Thoracic aorta (tissue), 2 donors: ENCODE data around the gene FADD. TPM values are rescaled to one million over a fixed set of nuclear protein-coding genes. Genes with fewer than 3 reads are reported as not detected.

Experiments used
- ATAC-seq: fragments of 150-250 bp; one replicate; pipeline ENCODE4 v1.8.0; 2017; ENCODE audit warnings: low read depth; ENCODE audit not compliant: insufficient number of reproducible peaks, low FRiP score
- DNase-seq: peaks from one replicate; pipeline ENCODE4 v3.0.0-alpha.2; 2020; ENCODE audit warnings: low spot score
- H3K27ac ChIP-seq, 2 donors: fragments of 200-600 bp; sonication (generic); 1 replicate in 1 of 2; 2 replicates in 1 of 2; pipeline ENCODE4 v1.5.1; 2016; ENCODE audit warnings: mild to moderate bottlenecking in 2 of 2, moderate library complexity in 2 of 2
- H3K27me3 ChIP-seq: fragments of 200-600 bp; sonication (generic); replicated peaks from 2 replicates; pipeline ENCODE4 v1.6.0; 2016; ENCODE audit warnings: mild to moderate bottlenecking; ENCODE audit not compliant: insufficient read depth
- H3K36me3 ChIP-seq: fragments of 200-600 bp; sonication (generic); one replicate; pipeline ENCODE4 v1.5.1; 2016
- H3K4me1 ChIP-seq, 2 donors: fragments of 200-600 bp; sonication (generic); 1 replicate in 1 of 2; 2 replicates in 1 of 2; pipeline versions ENCODE4 v1.5.1 to v1.6.0; 2016; ENCODE audit warnings: low read depth in 2 of 2, mild to moderate bottlenecking in 1 of 2; ENCODE audit not compliant: control insufficient read depth in 1 of 2
- H3K4me3 ChIP-seq: fragments of 200-600 bp; sonication (generic); 2 replicates; pipeline ENCODE4 v1.5.1; 2016; ENCODE audit warnings: mild to moderate bottlenecking
- H3K9me3 ChIP-seq: fragments of 200-600 bp; sonication (generic); 2 replicates; pipeline ENCODE4 v1.5.1; 2016
- total RNA-seq, 2 donors: library from RNA; depleted of rRNA; stranded (reverse); fragments of >200 nt; gene quantifications; one replicate each; pipeline versions ENCODE4 v1.1.0 to v1.2.3, GENCODE V29; 2016
- TF ChIP-seq, protein P1 (sequence below): fragments of 200-600 bp; sonication (generic); IDR thresholded peaks from one replicate; pipeline ENCODE4 v1.5.1; 2019; ENCODE audit warnings: antibody characterized with exemption

FADD gene
- total RNA-seq, 2 donors from 2014 or later = 19.5 to 23.2 TPM

DNA sequence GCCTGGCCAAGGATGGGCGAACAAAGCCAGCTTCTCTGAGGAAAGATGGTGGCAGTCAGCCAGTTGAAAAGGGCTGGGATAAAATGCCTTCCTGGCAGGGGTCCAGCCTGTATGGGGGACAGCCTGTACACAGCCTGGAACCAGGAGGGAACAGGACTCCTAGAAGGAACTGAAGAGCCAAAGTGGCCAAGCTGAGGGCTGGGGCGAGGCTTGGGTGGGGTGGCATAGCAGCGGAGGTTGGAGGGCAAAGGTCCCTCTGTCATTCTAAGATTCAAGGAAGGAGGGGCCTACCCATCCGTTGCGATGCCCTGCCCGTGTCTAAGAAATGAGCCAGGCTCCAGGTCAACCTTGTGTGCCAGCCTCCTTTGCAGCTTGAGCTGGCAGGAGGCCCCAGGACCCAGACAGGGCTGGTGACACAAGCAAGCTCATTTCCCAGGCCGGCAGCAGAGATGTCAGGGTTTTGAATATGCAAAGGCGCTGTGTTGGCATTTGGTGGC lies 22.6 kb downstream of the FADD start:
- Histone ChIP-seq H3K4me3 (no peak overlapping the region), H3K27ac (no peak overlapping the region), H3K27me3 (no peaks in the 10 kb centered on the region), H3K4me1 (peaks cover 3% of the 10 kb centered on the region in 2 donors), H3K9me3 (no peaks in the 10 kb centered on the region), H3K36me3 (no peaks in the 10 kb centered on the region)
- DNase-seq = no peak
- TF ChIP-seq, protein P1, sequence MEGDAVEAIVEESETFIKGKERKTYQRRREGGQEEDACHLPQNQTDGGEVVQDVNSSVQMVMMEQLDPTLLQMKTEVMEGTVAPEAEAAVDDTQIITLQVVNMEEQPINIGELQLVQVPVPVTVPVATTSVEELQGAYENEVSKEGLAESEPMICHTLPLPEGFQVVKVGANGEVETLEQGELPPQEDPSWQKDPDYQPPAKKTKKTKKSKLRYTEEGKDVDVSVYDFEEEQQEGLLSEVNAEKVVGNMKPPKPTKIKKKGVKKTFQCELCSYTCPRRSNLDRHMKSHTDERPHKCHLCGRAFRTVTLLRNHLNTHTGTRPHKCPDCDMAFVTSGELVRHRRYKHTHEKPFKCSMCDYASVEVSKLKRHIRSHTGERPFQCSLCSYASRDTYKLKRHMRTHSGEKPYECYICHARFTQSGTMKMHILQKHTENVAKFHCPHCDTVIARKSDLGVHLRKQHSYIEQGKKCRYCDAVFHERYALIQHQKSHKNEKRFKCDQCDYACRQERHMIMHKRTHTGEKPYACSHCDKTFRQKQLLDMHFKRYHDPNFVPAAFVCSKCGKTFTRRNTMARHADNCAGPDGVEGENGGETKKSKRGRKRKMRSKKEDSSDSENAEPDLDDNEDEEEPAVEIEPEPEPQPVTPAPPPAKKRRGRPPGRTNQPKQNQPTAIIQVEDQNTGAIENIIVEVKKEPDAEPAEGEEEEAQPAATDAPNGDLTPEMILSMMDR = no peak
- ATAC-seq = no peak

DNA sequence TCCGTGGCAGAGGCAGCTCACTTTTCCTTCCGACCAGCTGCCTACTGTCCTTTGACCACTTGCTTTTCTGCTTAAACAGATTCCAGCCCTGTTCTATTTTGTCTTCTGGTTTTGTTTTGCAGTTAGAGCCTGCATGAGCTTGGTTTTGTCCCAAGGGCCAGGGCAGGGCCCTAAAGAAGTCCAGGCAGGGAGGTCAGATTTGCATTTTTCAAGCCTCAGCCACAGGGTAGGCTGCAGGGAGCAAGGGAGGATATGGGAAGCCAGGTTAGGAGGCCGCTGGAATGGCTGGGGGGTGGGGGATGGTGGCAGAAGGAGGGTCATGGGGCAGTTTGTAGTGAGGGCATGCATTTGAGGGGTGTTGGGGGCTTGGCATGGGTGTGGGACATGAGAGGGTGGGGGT lies 23.1 kb downstream of the FADD start:
- TF ChIP-seq, protein P1 = no peak
- no peak for ATAC-seq
- Histone ChIP-seq H3K4me3 (no peak overlapping the region), H3K9me3 (no peaks in the 10 kb centered on the region), H3K27ac (no peak overlapping the region), H3K27me3 (no peaks in the 10 kb centered on the region), H3K4me1 (peaks cover 6 to 7% of the 10 kb centered on the region in 2 donors), H3K36me3 (no peaks in the 10 kb centered on the region)
- no peak for DNase-seq

DNA sequence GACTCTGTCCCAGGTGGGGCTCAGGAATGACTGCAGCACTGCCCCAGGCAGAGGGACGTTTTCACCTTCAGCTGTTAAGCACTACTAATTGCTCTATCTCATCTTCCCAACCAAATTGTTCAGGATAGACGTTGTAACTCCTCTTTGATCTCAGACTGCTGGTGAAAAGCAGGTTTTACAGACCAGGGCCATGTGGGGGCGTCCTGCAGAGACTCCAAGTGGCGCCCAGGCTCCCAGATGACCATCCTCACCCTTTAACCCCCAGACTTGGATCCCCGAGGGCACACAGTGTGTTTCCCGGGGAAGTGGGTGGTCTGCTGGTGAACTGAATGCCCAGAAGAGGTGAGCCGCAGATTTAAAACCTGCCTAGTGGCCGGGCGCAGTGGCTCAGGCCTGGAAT lies 23.9 kb downstream of the FADD start:
- ATAC-seq = no peak
- Histone ChIP-seq H3K36me3 (no peaks in the 10 kb centered on the region), H3K4me1 (peaks cover 6 to 12% of the 10 kb centered on the region in 2 donors), H3K4me3 (no peak overlapping the region), H3K27ac (no peak overlapping the region), H3K9me3 (no peaks in the 10 kb centered on the region), H3K27me3 (no peaks in the 10 kb centered on the region)
- TF ChIP-seq, protein P1 = no peak
- DNase-seq = no peak

DNA sequence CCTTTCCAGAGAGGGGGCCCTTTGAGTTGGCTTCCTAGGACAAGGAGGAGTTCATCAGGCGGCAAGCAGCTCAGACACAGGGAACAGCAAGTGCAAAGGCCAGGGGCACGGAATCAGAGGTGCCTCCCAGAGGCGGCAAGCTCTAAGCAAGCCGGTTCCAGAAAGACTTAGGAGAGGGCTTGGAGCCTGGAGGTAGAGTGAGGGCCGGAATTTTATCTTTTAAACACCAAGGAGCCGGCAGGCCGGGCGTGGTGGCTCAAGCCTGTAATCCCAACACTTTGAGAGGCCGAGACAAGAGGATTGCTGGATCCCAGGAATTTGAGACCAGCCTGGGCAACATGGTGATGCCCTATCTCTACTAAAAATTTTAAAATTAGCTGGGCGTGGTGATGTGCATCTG lies 26.6 kb downstream of the FADD start:
- DNase-seq = no peak
- Histone ChIP-seq H3K9me3 (peaks cover 3% of the 10 kb centered on the region), H3K4me1 (peaks cover 6 to 12% of the 10 kb centered on the region in 2 donors), H3K27me3 (no peaks in the 10 kb centered on the region), H3K27ac (no peak overlapping the region), H3K36me3 (no peaks in the 10 kb centered on the region), H3K4me3 (no peak overlapping the region)
- ATAC-seq = no peak
- TF ChIP-seq, protein P1 = no peak

DNA sequence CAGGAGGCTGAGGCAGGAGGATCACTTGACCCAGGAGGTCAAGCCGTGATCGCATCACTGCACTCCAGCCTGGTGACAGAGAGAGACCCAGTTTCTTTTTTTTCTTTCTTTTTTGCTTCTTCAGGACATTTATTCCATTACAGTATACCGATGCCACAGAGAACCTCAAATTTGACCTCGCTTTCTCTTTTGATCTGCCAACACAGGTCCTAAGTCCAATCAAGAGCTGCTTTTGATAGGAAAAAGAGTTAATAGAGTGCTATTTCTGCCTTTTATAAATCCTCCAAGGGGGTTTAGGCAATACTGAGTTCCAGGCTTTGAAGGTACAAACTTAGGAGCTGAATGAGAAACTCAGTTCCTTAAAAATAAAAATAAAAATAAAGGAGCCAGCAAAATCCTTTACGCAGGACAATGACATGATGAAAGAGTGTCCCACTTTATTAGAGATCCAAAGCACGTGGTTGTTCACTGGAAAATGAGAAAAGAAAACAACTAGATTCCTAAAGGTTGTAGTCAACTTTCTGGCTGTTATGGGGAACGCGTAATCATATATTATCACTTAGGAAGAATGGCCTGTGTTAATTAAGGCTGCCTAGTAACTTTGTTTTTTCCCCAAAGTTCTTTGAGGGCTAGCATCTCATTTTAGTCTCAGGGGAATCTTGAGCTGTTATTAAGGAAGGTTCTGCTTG lies 27.2 kb downstream of the FADD start:
- peak overlapping the region in 1 of 2 donors; percentile 48 for H3K27ac ChIP-seq
- H3K27me3 ChIP-seq = no peaks in the 10 kb centered on the region
- H3K4me1 ChIP-seq = peaks cover 6 to 12% of the 10 kb centered on the region in 2 donors
- DNase-seq (no peak), ATAC-seq (no peak)
- TF ChIP-seq, protein P1 = no peak
- peak overlapping the region; percentile 28 for H3K4me3 ChIP-seq
- H3K9me3 ChIP-seq = peaks cover 3% of the 10 kb centered on the region
- no peaks in the 10 kb centered on the region for H3K36me3 ChIP-seq
